ENCODE measurements around the gene KCNJ12. TPM values are rescaled to one million over a fixed set of nuclear protein-coding genes. Genes with fewer than 3 reads are reported as not detected.

The KCNJ12 gene
- total RNA-seq, 1 donor from 2014 or later: 0.51 TPM

- no peak for DNase-seq
Observed at GRCh38 chr17:21368545-21369246, 7.5 kb upstream of the KCNJ12 start.

DNA sequence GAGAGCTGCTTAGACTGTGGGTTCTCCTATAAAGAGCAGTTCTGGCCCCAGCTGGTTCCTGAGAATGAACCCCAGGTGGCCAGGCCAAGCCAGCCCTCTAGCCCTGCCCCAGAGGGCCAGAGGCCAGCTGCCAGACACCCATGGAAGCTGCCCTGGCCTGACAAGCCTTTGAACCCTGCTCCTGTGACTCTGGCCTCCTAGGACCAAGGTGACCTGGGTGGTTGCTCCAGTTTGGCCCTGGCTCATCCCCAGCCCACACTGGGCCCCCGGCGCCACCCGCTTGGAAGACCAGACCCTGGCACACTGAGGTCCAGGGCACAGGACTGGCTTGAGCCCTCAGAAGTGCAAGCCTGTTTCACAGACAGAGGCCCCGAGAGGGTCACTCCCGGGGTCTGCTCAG lies 6.8 kb upstream of the KCNJ12 start:
- no peak for DNase-seq

DNA sequence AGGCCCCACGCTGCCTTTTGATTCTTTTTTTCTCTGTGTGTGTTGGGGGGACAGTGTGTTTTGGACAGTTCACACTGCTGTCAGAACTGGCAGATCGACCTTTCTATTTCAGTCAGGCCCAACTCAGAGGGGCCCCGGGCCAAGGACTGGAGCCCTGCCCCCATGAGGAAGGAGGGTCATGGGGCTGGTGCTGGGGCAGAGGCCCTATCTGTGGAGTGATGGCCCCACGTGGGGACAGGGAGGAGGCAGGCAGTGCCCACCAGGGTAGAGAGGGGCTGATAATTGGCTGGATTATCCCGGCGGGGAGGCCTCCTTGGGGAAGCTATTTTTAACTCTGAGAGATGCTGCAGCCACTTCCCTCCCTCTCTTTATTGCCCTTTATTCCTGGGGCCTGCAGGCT lies 5.7 kb upstream of the KCNJ12 start:
- no peak for DNase-seq

DNA sequence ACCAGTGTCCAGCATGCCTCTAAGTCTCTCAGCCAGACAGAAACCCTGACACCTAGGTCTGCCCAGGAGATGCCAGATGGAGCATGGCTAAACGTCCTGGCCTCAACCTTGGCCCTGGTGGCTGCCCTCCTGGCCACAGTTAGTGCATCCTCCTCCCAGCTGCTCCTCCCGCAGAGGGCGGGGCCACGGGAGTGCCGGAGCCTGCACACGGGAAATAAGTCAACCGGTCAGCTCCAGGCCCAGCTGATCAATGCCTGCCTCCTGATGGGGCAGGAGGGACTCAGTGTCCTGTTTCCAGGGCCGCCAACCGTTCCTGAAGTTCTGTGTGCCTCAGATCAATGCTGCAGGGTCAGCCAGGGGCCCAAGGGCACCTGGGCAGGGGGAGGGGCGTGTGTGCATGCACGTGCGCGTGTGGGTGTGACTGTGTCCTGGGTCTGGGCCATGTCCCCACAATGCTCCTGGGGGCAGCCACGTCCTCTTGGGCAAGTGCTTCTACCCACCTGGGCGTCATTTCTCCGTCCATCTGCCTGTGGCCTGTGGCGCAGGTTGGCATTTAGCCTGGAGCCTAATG lies 4.6 kb upstream of the KCNJ12 start:
- DNase-seq: no peak

DNA sequence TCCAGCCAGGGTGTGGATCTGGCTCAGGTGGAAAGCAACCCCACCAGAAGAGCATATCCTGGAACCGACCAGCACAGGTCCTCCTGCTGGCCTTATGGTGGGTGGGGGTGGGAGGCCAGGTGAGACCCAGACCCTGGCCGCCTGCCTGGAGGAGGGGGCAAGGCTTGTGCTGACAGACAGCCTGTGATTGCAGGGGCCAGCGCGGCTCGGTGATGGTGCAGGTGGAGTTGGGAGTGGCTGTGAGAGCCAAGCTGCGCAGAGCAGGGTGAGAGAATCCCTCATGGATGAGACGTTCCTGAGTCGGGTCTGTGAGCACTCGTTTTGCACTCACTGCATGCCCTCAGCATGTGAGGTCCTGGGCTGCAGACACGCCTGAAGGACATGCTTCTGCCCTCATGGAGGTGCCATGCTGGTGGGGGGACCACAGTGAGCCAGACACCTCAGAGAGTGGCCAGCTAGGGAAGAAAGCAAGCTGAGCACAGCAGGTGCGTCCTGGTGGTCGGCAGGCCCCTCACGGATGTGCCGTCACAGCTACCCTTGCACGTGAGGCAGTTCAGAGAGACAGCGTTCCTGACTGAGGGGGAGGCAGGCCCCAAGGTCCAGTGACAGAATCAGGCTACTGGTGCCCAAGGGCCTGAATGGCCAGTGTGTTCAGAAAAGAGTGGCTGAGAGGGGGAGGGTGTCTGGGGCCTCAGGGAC lies 3.8 kb upstream of the KCNJ12 start:
- no peak for DNase-seq

GRCh38 chr17:21373036-21373435 lies 3.1 kb upstream of the KCNJ12 start:
- no peak for DNase-seq

- no peak for DNase-seq
Observed at GRCh38 chr17:21373696-21374440, 2.3 kb upstream of the KCNJ12 start.

- DNase-seq: peak; percentile 12
Observed at GRCh38 chr17:21374441-21375161, 1.6 kb upstream of the KCNJ12 start.

GRCh38 chr17:21375162-21375560 lies 996 bp upstream of the KCNJ12 start:
- DNase-seq: no peak

DNA sequence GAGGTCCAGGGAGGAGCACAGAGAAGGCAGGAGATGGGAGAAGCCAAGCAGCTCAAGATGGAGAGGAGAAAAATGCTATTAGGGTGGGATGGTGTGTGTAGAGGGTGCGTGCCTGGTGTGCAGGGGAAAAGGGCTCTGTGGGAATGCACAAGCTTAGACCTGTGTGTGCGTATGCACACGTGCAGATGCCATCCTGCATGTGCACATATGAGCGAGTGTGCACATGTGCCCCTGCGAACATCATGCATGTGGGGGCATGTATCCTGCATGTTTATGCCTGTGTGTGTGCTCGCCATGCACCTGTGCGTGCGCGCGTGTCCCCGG lies 438 bp upstream of the KCNJ12 start:
- peak; percentile 10 for DNase-seq

DNA sequence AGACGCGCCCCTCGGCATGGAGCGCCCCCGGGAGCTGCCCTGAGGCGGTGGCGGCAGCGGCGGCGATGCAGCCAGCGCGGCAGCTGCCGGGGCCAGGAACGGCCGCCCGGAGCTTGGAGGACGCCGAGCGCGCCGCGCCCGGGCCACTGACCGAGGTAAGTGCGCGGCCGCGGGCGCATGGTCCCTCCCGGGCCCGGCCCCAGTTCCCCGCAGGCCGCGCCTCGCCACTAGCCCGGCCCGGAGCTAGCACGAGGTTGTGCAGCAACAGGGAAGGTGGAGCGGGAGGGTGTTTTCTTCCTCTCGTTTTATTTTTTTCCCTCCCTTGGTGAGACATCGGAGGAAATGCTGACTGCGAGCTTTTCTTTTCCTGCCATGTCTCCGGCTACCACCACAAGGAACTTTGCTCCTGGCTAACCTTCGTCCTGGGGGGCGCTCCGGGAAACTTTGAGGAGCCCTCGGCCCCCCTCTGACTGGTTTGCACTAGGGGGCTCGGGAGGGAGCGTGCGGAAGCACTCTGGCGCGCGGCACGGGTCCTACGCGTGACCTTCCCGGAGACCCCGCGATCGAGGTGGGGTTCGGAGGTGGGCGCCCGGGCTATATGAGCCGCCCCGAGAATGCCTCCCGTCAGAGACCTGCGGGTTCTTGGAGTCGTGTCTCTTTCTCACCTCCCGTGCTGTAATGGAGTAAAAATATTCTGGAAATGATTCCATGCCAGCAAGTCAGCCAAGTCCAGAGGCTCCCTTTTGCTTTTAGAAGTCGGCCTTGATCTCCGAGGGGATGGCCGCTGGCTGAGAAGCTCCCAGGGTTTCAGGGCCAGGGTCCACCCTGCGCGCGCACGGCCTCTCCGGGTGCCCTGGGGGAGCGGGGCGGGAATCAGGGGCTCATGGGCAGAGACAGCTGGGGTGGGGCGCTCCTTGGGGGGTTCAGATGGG lies 868 bp downstream of the KCNJ12 start:
- peak; percentile 34 for DNase-seq

- no peak for DNase-seq
Observed at GRCh38 chr17:21377705-21378396, 1.7 kb downstream of the KCNJ12 start.

DNA sequence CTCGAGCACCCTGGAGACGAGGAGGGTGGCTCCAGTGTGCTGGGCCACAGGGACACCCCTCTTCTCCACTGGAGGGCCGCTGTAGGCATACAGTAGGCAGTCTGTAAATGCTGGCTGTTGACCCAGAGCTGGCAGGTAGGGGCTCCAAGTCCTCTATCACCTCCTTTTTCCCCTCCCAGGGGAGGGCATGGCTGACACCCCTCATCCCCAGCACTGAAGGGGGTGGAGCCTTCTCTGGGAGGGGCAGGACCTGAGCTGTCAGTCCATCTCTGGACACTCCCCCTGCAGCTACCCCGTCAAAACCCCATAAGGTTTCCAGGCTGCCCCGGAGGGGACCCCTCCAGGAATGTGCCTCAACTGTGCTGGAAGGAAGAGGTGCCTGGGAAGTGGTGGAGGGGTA lies 2.4 kb downstream of the KCNJ12 start:
- no peak for DNase-seq

- DNase-seq: no peak
Observed at GRCh38 chr17:21379080-21379711, 3.0 kb downstream of the KCNJ12 start.

DNA sequence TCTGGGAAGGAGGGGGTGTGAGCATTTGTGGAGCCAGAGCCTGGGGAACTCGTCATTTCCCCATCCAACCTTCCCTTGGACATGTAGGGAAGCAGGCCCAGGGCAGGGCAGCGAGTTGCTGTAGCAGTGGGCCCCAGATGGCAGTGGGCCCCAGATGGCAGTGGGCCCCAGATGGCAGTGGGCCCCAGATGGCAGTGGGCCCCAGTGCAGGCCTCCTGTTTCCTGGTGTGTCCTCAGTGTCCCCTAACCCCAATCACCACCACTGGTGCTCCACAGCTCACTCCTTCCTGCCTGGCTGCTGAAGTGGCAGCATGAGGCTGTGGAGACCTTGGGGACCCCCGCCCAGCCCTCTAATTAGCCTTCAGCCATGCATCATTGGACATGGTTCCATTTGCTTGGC lies 4.5 kb downstream of the KCNJ12 start:
- no peak for DNase-seq

DNA sequence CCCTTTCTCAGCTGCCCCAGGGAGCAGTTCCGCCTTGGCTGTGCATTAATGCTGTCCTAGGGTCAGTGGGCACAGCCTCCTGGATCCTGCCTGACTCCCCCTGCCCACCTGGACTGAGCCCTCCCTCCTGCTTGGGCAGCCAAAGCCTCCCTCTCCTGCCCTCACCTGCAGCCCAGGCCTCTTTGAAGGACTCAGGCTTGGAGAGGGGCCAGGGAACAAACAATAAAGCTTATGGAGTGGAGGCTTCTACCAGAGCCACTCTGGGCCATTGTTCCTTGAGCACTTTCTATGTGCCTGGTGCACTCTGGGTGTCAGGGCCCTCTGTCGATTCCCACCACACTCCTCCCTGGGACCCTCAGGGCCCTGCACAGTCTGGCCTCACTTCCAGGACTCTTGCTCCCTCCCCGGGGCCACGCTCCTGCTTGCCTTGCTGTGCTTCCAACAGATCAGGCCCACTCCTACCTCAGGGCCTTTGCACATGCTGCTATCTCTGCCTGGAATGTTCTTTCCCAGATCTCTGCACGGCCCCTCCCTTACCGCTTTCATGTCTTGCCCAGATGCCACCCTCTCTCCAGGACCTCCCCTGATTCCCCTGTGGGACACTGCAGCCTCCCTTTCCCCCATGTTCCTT lies 5.0 kb downstream of the KCNJ12 start:
- DNase-seq: no peak

GRCh38 chr17:21382560-21383495 lies 6.7 kb downstream of the KCNJ12 start:
- no peak for DNase-seq

DNA sequence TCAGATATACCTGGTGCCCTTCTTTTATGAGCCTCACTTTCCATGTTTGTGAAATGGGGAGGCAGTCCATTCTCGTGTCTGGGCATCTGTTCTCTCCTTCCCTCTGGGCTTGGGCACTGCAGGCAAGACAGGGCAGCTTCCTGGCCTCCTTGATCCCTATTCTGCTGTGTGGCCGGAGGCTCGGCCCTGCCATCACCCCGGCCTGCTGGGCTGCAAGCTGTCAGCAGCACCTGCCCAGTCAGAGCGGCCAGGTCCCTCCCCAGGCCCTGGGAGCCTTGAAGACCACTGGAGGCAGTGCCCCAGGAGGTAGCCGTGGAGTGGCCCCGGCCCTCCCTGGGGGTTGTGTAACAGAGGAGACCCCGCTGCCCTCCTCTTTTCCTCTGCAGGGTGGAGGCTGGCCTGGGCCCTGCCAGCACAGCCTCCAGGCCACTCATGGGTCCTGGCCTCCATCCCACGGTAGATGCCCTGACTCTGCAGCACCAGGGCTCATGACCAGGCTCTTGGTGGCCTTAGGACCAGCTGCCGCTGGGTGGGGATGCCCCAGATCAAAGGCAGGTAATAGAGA lies 9.2 kb downstream of the KCNJ12 start:
- DNase-seq: no peak

DNA sequence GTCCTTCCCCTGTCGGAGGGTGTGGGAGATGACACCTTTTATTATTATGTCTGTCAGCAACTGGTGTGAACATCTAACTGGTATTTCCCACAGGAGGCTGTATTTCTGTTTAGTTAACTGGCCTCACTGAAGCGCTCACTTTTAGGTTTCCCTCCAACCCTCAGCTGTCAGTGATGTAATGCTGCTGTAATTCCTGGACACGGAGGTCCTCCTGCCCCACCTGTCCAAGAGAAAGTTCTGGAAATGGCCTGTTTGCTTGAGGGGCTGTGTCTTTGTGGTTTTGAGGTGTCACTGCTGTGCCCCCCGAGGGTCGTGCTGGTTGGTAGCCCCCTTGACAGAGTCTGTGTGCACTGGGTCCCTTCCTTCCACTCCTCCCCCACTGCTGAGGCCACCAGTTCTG lies 11.5 kb downstream of the KCNJ12 start:
- no peak for DNase-seq

Measured in dermis blood vessel endothelial cell (primary cell).